CD8-positive, alpha-beta memory T cell (primary cell): ENCODE data around the gene TMOD2. TPM values are rescaled to one million over a fixed set of nuclear protein-coding genes. Genes with fewer than 3 reads are reported as not detected.
"Not testable (repeated sequence)": the region's sequence is repeated elsewhere in the genome, so short reads cannot be mapped to it uniquely, and the experiment has no call there.

ENCODE experiments used
- CTCF ChIA-PET: fragments of 350-600 bp; sonication (Branson Sonifier 250); formaldehyde crosslinking; loops from one replicate; lab custom pipeline; 2021; ENCODE audit warnings: antibody characterized with exemption; lab: Charles Lee
- POLR2A ChIA-PET: fragments of 350-600 bp; sonication (Branson Sonifier 250); formaldehyde crosslinking; loops from one replicate; lab custom pipeline; 2021; ENCODE audit warnings: antibody characterized with exemption; lab: Charles Lee
- DNase-seq, 5 donors: peaks; one replicate each; pipeline versions ENCODE4 v3.0.0 to v3.0.0-alpha.2; 2020 to 2022; ENCODE audit warnings: mixed read lengths in 1 of 5
- H3K27ac ChIP-seq: one replicate; pipeline ENCODE4 v1.7.0; 2013; ENCODE audit warnings: low read depth, mild to moderate bottlenecking, low read length, moderate library complexity
- H3K27me3 ChIP-seq: 2 replicates; pipeline ENCODE4 v1.7.0; 2013; ENCODE audit warnings: low read length, mild to moderate bottlenecking; ENCODE audit not compliant: insufficient read depth, poor library complexity, severe bottlenecking
- H3K36me3 ChIP-seq: 2 replicates; pipeline ENCODE4 v1.7.0; 2013; ENCODE audit warnings: mild to moderate bottlenecking, low read length, moderate library complexity; ENCODE audit not compliant: insufficient read depth
- H3K4me1 ChIP-seq: 2 replicates; pipeline ENCODE4 v1.7.0; 2013; ENCODE audit warnings: mild to moderate bottlenecking, low read length, moderate library complexity; ENCODE audit not compliant: insufficient read depth
- H3K4me3 ChIP-seq: 2 replicates; pipeline ENCODE4 v1.7.0; 2013; ENCODE audit warnings: mild to moderate bottlenecking, low read length
- H3K9me3 ChIP-seq: 2 replicates; pipeline ENCODE4 v1.7.0; 2013; ENCODE audit warnings: mild to moderate bottlenecking, low read length
- H3K27ac Mint-ChIP-seq, 8 donors: one replicate each; pipeline ENCODE4 v1.8.0; 2020 to 2021; ENCODE audit warnings: mixed read lengths in 8 of 8, mild to moderate bottlenecking in 6 of 8, inconsistent platforms in 3 of 8, moderate library complexity in 3 of 8
- H3K27me3 Mint-ChIP-seq, 2 donors: one replicate each; pipeline ENCODE4 v1.8.0; 2020 to 2021; ENCODE audit warnings: mixed read lengths in 2 of 2, mild to moderate bottlenecking in 1 of 2, moderate library complexity in 1 of 2
- H3K36me3 Mint-ChIP-seq, 3 donors: one replicate each; pipeline ENCODE4 v1.8.0; 2020 to 2021; ENCODE audit warnings: mixed read lengths in 3 of 3, inconsistent platforms in 1 of 3, mild to moderate bottlenecking in 1 of 3
- H3K4me1 Mint-ChIP-seq, 3 donors: one replicate each; pipeline ENCODE4 v1.8.0; 2020 to 2021; ENCODE audit warnings: mixed read lengths in 3 of 3, inconsistent platforms in 1 of 3, mild to moderate bottlenecking in 1 of 3
- H3K4me3 Mint-ChIP-seq, 7 donors: one replicate each; pipeline ENCODE4 v1.8.0; 2020 to 2021; ENCODE audit warnings: mixed read lengths in 7 of 7, mild to moderate bottlenecking in 6 of 7, moderate library complexity in 4 of 7, inconsistent platforms in 2 of 7
- H3K9me3 Mint-ChIP-seq, 5 donors: one replicate each; pipeline ENCODE4 v1.8.0; 2020 to 2022; ENCODE audit warnings: mixed read lengths in 5 of 5, mild to moderate bottlenecking in 3 of 5, moderate library complexity in 2 of 5, inconsistent platforms in 1 of 5
- polyA plus RNA-seq: library from polyadenylated mRNA; unstranded; fragments of 300-500 nt; fragmentation: Illumina TruSeq; gene quantifications from one replicate; pipeline ENCODE4 v1.2.3, GENCODE V29; 2021
- total RNA-seq, 2 experiments: library from RNA; stranded (reverse); gene quantifications; one replicate each; pipeline ENCODE4 v1.2.3, GENCODE V29; 2021

The TMOD2 gene
- total and polyA plus RNA-seq, 3 experiments from 2014 or later, result 3.1 to 10.0 (median 8.6) TPM

- H3K9me3 Mint-ChIP-seq, H3K4me1 ChIP-seq, H3K36me3 ChIP-seq, H3K4me1 Mint-ChIP-seq, H3K27me3 ChIP-seq, H3K4me3 Mint-ChIP-seq, H3K4me3 ChIP-seq, H3K9me3 ChIP-seq, POLR2A ChIA-PET, H3K27me3 Mint-ChIP-seq, CTCF ChIA-PET, DNase-seq, H3K27ac ChIP-seq: not testable (repeated sequence)
- peaks cover 2 to 12% (median 9%) of the 10 kb centered on the region in 3 donors for H3K36me3 Mint-ChIP-seq
- H3K27ac Mint-ChIP-seq, result peak overlapping the region in 1 of 8 donors; percentile 55
Observed at GRCh38 chr15:51792474-51792873, 41.1 kb downstream of the TMOD2 start.

GRCh38 chr15:51793521-51794305, 42.3 kb downstream of the TMOD2 start:
- H3K4me1 ChIP-seq, result no peaks in the 10 kb centered on the region
- no peak for DNase-seq
- H3K27ac ChIP-seq, result no peak overlapping the region
- Mint-ChIP-seq H3K9me3 (peaks cover 0 to 6% (median 3%) of the 10 kb centered on the region in 5 donors), H3K4me1 (peaks cover 0 to 6% (median 0%) of the 10 kb centered on the region in 3 donors), H3K27ac (peak overlapping the region in 2 of 8 donors; percentile 60 to 77), H3K4me3 (no peak overlapping the region), H3K27me3 (peaks cover 0 to 3% of the 10 kb centered on the region in 2 donors), H3K36me3 (peaks cover 8 to 15% (median 12%) of the 10 kb centered on the region in 3 donors)
- ChIA-PET POLR2A (no interaction called here), CTCF (no interaction called here)
- H3K27me3 ChIP-seq, result no peaks in the 10 kb centered on the region
- no peak overlapping the region for H3K4me3 ChIP-seq
- peaks cover 7% of the 10 kb centered on the region for H3K36me3 ChIP-seq
- H3K9me3 ChIP-seq, result no peaks in the 10 kb centered on the region

- H3K4me3 ChIP-seq, result no peak overlapping the region
- peaks cover under 1 to 42% (median 19%) of the 10 kb centered on the region in 3 donors for H3K36me3 Mint-ChIP-seq
- no peak overlapping the region for H3K27ac Mint-ChIP-seq
- no peaks in the 10 kb centered on the region for H3K27me3 ChIP-seq
- H3K36me3 ChIP-seq, result peaks cover 8% of the 10 kb centered on the region
- ChIA-PET POLR2A (no interaction called here), CTCF (no interaction called here)
- no peak for DNase-seq
- H3K4me3 Mint-ChIP-seq, result no peak overlapping the region
- no peak overlapping the region for H3K27ac ChIP-seq
- H3K9me3 ChIP-seq, result no peaks in the 10 kb centered on the region
- peaks cover 0 to 6% (median 0%) of the 10 kb centered on the region in 3 donors for H3K4me1 Mint-ChIP-seq
- peaks cover 0 to 4% (median 2%) of the 10 kb centered on the region in 5 donors for H3K9me3 Mint-ChIP-seq
- no peaks in the 10 kb centered on the region for H3K27me3 Mint-ChIP-seq
- no peaks in the 10 kb centered on the region for H3K4me1 ChIP-seq
Observed at GRCh38 chr15:51796847-51797401, 45.5 kb downstream of the TMOD2 start.

- Mint-ChIP-seq H3K27ac (no peak overlapping the region), H3K4me3 (no peak overlapping the region), H3K36me3 (peaks cover 0 to 45% (median 20%) of the 10 kb centered on the region in 3 donors), H3K4me1 (peaks cover 0 to 6% (median 0%) of the 10 kb centered on the region in 3 donors), H3K27me3 (no peaks in the 10 kb centered on the region), H3K9me3 (no peaks in the 10 kb centered on the region)
- no peak overlapping the region for H3K27ac ChIP-seq
- H3K4me1 ChIP-seq, result no peaks in the 10 kb centered on the region
- DNase-seq, result no peak
- POLR2A ChIA-PET, result no interaction called here
- H3K36me3 ChIP-seq, result peaks cover 8% of the 10 kb centered on the region
- CTCF ChIA-PET, result no interaction called here
- no peak overlapping the region for H3K4me3 ChIP-seq
- H3K27me3 ChIP-seq, result no peaks in the 10 kb centered on the region
- no peaks in the 10 kb centered on the region for H3K9me3 ChIP-seq
Observed at GRCh38 chr15:51798281-51798680, 46.9 kb downstream of the TMOD2 start.

GRCh38 chr15:51799282-51800252, 48.2 kb downstream of the TMOD2 start:
- CTCF ChIA-PET, result no interaction called here
- H3K9me3 Mint-ChIP-seq, result no peaks in the 10 kb centered on the region
- H3K4me1 Mint-ChIP-seq, result peaks cover 0 to 6% (median 0%) of the 10 kb centered on the region in 3 donors
- peak overlapping the region in 1 of 8 donors; percentile 27 for H3K27ac Mint-ChIP-seq
- H3K4me3 Mint-ChIP-seq, result no peak overlapping the region
- no peaks in the 10 kb centered on the region for H3K9me3 ChIP-seq
- no peaks in the 10 kb centered on the region for H3K27me3 Mint-ChIP-seq
- H3K4me3 ChIP-seq, result no peak overlapping the region
- H3K36me3 ChIP-seq, result peaks cover 8% of the 10 kb centered on the region
- no peak overlapping the region for H3K27ac ChIP-seq
- no peak for DNase-seq
- POLR2A ChIA-PET, result no interaction called here
- H3K27me3 ChIP-seq, result no peaks in the 10 kb centered on the region
- peaks cover 3 to 55% (median 18%) of the 10 kb centered on the region in 3 donors for H3K36me3 Mint-ChIP-seq
- no peaks in the 10 kb centered on the region for H3K4me1 ChIP-seq

- no peak overlapping the region for H3K27ac Mint-ChIP-seq
- no peaks in the 10 kb centered on the region for H3K9me3 Mint-ChIP-seq
- Histone ChIP-seq H3K27me3 (no peaks in the 10 kb centered on the region), H3K36me3 (peaks cover 8% of the 10 kb centered on the region), H3K9me3 (no peaks in the 10 kb centered on the region), H3K4me3 (no peak overlapping the region), H3K4me1 (no peaks in the 10 kb centered on the region), H3K27ac (no peak overlapping the region)
- peaks cover 4 to 62% (median 22%) of the 10 kb centered on the region in 3 donors for H3K36me3 Mint-ChIP-seq
- H3K4me1 Mint-ChIP-seq, result peaks cover 0 to 6% (median 0%) of the 10 kb centered on the region in 3 donors
- CTCF ChIA-PET, result no interaction called here
- POLR2A ChIA-PET, result no interaction called here
- no peaks in the 10 kb centered on the region for H3K27me3 Mint-ChIP-seq
- no peak overlapping the region for H3K4me3 Mint-ChIP-seq
- DNase-seq, result no peak
Observed at GRCh38 chr15:51801391-51801835, 50.0 kb downstream of the TMOD2 start.

GRCh38 chr15:51802593-51802992, 51.2 kb downstream of the TMOD2 start:
- Mint-ChIP-seq H3K27me3 (no peaks in the 10 kb centered on the region), H3K4me3 (no peak overlapping the region), H3K4me1 (peaks cover 0 to 6% (median 0%) of the 10 kb centered on the region in 3 donors), H3K36me3 (peaks cover 14 to 69% (median 32%) of the 10 kb centered on the region in 3 donors), H3K27ac (peak overlapping the region in 1 of 8 donors; percentile 12), H3K9me3 (no peaks in the 10 kb centered on the region)
- Histone ChIP-seq H3K4me1 (no peaks in the 10 kb centered on the region), H3K4me3 (no peak overlapping the region), H3K27me3 (no peaks in the 10 kb centered on the region), H3K27ac (no peak overlapping the region), H3K9me3 (no peaks in the 10 kb centered on the region), H3K36me3 (peaks cover 15% of the 10 kb centered on the region)
- ChIA-PET CTCF (no interaction called here), POLR2A (no interaction called here)
- no peak for DNase-seq
